GM19193 (cell line): ENCODE data around the gene SUCO.

Experiments
- POLR2A ChIP-seq: IDR thresholded peaks from 4 replicates; pipeline ENCODE4 v1.6.1; 2011; ENCODE audit not compliant: insufficient read depth, insufficient read length; ENCODE audit errors: extremely low read depth

The SUCO gene

DNA sequence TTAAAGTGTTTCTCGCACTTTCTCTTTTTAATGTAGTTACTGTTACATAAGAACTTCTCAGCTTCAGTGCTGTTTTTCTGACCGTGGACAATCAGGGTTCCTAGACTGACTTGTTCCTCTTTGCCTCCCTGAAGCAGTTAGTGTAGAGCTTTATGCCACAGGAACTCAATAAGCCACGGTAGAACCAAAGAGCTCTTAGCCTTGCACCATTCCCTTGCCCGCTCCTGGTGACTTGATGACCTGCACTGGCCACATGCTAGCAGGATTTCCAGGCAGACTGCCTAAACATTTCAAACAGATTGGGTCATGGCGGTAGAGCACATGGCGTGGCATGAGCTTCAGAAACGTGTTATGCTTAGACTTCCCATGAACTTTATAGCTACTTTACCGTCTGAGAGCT lies 107.2 kb downstream of the SUCO start:
- no peak for TF ChIP-seq POLR2A

DNA sequence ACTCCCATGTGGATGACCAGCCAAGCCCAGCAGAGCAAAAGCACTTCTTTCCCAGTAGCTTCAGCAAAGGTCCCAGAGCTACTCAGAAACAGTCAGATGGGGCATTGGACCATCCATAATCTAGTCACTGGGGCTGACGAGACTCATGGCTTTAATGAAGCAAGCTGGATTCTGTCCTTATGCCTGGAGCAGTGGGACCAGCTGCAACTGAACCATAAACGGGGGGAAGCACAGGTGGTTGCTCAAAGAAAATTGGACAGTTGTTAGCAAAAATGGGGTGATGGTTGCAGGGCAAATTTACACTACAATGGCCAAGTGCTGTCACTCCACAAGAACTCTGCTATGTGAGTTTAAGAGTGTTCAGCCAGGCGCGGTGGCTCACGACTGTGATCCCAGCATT lies 108.5 kb downstream of the SUCO start:
- no peak for TF ChIP-seq POLR2A

DNA sequence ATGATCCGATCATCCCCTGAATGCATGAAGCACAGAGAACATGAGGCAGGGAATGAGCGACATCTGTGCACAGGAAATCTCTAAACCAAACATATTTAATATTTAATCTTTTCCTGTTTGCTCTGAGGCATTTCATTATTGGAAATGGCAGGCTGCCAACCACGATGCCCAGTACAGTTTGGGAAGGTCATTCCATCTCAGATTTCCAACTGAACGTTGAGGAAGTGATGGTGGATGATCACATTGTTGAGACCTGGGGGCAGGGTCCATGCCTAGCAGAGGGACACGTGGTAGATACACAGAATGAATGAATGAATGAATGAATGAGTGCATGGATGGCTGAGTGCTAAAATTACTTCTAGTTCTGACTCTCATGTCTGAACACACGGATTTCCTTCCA lies 110.0 kb downstream of the SUCO start:
- no peak for TF ChIP-seq POLR2A

DNA sequence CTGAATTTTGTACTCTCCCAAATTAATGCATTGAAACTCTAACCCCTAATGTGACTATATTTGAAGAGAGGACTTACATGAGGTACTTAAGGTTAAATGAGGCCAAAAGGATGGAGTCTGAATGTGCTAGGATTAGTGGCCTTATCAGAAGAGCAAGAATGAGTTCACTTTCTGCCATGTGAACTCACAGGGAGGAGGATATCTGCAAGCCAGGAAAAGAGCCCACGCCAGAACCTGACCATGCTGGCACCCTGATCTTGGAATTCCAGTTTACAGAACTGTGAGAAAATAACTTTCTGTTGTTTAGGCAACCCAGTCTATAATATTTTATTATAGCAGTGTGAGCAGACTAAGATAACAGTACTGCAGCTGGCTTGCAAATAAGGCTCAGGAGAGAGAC lies 113.7 kb downstream of the SUCO start:
- no peak for TF ChIP-seq POLR2A

DNA sequence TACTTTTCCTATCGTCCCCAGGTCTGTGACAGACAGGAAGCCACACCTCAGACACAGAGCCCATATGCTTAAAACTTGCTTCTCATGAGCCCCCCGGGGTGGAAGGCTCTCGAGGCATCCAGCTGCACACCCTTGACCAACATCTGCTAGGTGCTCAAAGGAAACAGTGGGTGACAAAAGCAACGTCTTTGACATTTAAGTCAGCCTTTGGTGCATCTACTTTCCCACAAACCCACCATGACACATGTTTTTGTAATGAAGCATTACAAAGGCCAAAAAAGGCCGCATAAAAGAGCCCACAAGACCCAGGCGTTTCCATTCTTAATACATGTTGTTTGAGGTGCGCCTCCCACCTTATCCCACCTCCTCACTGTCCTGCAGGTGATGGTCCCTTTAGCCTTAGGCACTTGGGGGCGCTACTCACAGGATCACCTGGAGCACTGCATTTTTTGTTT lies 114.2 kb downstream of the SUCO start:
- no peak for TF ChIP-seq POLR2A

DNA sequence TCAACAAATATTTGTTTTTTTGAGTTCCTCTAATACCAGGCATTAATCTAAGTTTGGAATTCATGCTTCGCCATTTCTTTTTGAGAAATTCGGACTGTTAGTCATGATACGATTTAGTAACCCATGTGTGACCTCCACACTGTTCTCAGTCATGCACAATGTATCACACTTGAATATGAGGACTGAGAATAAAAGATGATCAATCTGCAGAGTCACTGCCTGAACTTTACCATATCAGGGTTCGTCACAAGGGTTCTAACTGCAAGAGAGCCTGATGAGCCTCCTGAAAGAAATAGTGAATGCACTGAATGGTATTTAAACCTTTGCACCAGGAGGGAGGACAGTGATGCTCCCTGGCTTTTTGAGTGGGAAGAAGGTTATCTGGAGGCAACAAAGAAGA lies 115.0 kb downstream of the SUCO start:
- no peak for TF ChIP-seq POLR2A

DNA sequence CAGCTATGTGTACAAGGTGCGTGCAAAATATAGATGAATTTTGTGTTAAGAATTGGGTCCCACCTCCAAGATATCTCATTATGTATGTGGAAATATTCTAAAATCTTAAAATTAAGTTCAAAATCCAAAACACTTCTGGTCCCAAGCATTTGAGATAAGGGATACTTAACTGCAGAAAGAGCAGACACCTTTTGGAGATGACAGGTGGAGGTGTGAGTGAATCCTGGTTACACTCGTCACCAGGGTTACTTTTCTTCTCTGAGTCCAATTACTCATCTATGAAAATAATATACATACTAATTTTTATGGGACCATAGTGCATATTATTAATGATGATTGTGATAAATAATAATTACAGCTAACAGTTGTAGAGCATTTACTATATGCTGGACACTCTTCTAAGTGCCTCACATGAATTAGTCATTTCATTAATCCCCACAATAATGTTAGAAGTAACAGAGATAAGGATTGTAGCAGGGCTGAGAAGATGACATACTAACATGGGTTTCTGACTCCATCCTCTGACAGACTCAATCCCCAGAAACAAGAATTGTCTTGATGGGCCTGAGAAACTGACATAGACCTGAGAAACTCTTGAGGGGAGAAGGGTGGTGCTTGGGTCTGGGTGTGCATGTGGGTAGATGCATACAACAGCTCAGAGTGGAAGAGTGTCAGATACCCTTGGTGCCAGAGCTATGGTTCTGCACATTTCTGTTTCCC lies 117.7 kb downstream of the SUCO start:
- TF ChIP-seq POLR2A, result no peak

DNA sequence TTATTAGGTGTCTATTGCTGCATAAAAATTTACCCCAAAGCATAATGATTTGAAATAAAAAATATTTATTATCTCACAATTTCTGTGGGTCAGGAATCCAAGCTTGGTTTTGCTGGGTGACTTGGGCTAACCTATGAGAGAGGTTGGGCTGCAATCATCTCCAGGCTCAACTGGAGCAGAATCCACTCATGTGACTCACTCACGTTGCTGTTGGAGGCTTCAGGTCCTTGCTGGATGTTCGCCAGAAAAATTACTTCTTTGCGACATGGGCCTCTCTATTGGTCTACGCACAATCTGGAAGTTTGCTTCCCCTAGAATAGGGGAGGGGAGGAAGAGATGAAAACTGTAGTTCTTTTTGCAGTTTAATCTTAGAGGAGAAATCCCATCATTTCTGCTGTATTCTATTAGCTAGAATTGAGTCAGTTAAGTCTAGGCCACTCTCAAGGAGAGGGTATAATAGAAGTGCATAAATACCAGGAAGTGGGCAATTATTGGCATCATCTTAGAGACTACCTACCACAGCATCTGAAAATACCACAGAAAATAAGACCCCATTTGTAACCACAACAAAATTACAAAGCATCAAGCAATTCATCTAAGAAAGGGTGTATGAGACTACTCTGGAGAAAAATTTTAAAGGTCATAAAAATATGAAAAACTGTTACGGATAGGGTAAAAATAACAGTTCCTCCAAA lies 120.2 kb downstream of the SUCO start:
- TF ChIP-seq POLR2A, result no peak

DNA sequence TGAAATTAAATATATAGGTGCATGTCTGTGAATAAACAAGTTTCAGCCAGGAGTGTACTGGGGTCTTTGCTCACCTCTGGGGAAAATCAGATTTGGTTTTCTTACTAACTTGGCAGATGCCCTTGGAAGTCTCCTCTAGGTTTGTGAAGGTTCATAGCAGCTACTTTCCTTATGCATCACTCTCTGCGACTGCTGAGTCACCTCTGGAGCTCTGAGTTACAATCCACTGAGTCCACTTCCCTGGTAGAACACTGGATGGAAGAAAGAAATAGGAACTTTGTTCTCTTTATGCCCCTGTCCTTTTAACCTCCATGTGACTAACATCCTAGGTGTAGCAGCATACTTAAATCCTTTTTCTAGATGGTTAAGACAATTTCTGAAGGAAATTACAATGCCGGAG lies 121.6 kb downstream of the SUCO start:
- TF ChIP-seq POLR2A, result no peak

DNA sequence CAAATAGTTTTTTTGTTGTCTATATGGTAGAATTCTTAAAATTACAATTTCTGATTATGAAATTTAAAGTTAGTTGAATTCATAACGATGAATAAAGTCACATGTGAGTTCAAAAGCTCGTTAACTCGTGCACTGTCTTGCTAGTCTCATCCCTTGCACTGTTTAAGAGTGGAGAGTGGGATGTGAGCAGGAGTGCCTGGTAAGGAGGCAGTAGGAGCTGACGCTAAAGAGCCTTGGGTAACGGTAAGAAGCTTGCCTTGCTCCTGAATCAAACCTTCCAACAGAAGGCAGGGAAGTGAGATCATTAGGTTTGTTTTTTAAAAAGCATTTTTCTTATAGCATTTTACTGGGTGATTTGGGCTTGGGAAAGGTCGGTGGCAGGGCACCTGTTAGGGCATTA lies 123.6 kb downstream of the SUCO start:
- no peak for TF ChIP-seq POLR2A

DNA sequence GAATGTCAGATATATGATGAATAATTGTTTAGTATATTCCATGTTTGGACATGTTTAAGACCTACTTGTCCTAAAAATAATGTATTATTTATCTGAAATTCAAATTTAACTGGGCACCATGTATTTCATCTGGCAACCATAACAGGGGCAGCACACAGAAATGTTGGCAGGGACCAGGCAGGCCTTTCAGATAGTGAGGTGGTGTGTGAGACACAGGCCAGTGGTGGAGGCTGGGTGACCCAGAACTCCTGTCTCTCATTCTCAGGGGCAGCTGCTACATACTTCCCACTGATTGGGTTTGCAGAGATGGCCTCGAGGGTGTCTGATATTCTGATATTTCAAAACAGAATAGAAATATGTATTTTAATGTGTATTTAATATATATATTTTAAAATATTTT lies 124.6 kb downstream of the SUCO start:
- no peak for TF ChIP-seq POLR2A

DNA sequence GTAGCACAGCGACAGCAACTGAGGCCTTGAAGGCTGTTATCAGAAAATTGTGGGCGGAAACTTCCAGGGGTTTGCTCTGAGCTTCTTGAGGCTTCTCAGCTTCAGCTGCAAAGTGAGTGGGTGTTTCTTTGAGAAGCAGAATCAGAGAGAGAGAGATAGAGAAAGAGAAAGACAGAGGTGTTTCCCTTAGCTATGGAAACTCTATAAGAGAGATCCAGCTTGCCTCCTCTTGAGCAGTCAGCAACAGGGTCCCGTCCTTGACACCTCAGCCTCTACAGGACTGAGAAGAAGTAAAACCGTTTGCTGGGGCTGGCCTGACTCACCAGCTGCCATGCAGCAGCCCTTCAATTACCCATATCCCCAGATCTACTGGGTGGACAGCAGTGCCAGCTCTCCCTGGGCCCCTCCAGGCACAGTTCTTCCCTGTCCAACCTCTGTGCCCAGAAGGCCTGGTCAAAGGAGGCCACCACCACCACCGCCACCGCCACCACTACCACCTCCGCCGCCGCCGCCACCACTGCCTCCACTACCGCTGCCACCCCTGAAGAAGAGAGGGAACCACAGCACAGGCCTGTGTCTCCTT lies 126.0 kb downstream of the SUCO start, which contains the start of gene FASLG:
TSS of gene FASLG (plus strand) at position 233 of the 583 bp plus-strand sequence. CDS start at position 332, 99 bp downstream.
- no peak for TF ChIP-seq POLR2A

DNA sequence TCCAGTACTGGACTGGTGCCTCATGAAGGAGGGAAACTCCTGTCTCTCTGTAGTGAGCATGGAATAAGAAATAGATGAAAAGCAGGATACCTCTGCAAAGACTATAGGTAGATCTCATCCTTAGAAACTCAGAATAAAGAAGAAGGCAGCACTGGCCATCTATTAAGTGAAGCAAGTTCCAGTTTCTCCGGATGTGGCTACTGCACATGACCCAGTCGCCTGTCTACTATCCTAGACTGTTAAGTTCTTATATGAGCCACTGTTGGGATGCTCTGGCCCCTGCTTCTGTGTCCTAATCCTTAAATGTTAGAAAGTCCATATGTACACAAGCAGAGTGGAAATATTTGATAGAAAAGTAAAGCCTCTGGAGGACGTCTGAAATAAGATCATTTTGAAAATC lies 128.2 kb downstream of the SUCO start:
- no peak for TF ChIP-seq POLR2A
